ENCODE measurements around the gene CNIH2. TPM values are rescaled to one million over a fixed set of nuclear protein-coding genes. Genes with fewer than 3 reads are reported as not detected.

The CNIH2 gene
- total and polyA plus RNA-seq, 2 of the 13 experiments (the other 11 are each of a cell fraction or from before 2014, with no cell fraction given), result 0.60 to 0.69 TPM

- Histone ChIP-seq H3K9me3 (ENCODE audit: low read length) (no peaks in the 10 kb centered on the region), H3K4me2 (ENCODE audit: low read depth, low read length) (no peak overlapping the region), H4K20me1 (ENCODE audit: insufficient read depth, low read length) (peaks cover 8% of the 10 kb centered on the region), H3K79me2 (ENCODE audit: insufficient read depth, low read length) (peaks cover 24% of the 10 kb centered on the region), H3K27ac (ENCODE audit: extremely low read length, insufficient read depth, low read length) (no peak overlapping the region), H2AFZ (ENCODE audit: low read length) (no peak overlapping the region), H3K4me3 (replicated peaks in 1 of 3; ENCODE audit: insufficient read depth in 1 of 3, low read depth in 2 of 3, low read length in 3 of 3) (no peak overlapping the region), H3K4me1 (ENCODE audit: insufficient read depth, low read length) (peaks cover 13% of the 10 kb centered on the region), H3K36me3 (replicated peaks in 1 of 2; ENCODE audit: control insufficient read depth in 1 of 2, insufficient read depth in 2 of 2, low read length in 2 of 2) (peaks cover 25 to 38% of the 10 kb centered on the region in 2 experiments), H3K27me3 (ENCODE audit: control insufficient read depth in 1 of 2, insufficient read depth in 2 of 2, low read length in 2 of 2) (no peaks in the 10 kb centered on the region; a peak in 1 of 5 replicates), H3K9ac (ENCODE audit: insufficient read depth, low read depth, low read length) (no peak overlapping the region)
- in situ Hi-C loops (cut with HindIII; ENCODE audit: extremely low pct_ligation_motif_present, low pct_unique_long_range_greater_than_20kb), result no loop called here
- intact Hi-C loops (cut with micrococcal nuclease; ENCODE audit: unreplicated experiment), result no loop called here
- no TSS peak for BruUV-seq (replicated peaks)
- WGBS (ENCODE audit: low lambda C conversion rate), result 92% methylated on average over 6 of the region's 7 CpGs
- no peak for ATAC-seq
- DNase-seq (ENCODE audit: low spot score), result no peak
- POLR2A ChIA-PET, result interaction anchor here (1.7 kb wide), 1 partner anchor 17 kb away, joined by 3 read pairs; the partner anchor contains the start of gene YIF1A
- TF ChIP-seq REST (IDR thresholded peaks at IDR 0.05; ENCODE audit: borderline replicate concordance in 1 of 2, low read depth in 1 of 2, low read length in 2 of 2) (no peak), HBP1 (CRISPR knock-in tag; IDR thresholded peaks at IDR 0.05; ENCODE audit: low read depth) (no peak), HNRNPH1 (optimal IDR thresholded peaks at IDR 0.05; ENCODE audit: low read depth, low read length) (no peak), ZNF761 (CRISPR knock-in tag; conservative IDR thresholded peaks at IDR 0.05) (no peak), ZNF143 (CRISPR knock-in tag; IDR thresholded peaks at IDR 0.05) (no peak), ZNF530 (CRISPR knock-in tag; IDR thresholded peaks at IDR 0.05; ENCODE audit: low read depth) (no peak), MIXL1 (CRISPR knock-in tag; IDR thresholded peaks at IDR 0.05) (no peak), PITX1 (CRISPR knock-in tag; IDR thresholded peaks at IDR 0.05) (no peak), ZNF234 (CRISPR knock-in tag; conservative IDR thresholded peaks at IDR 0.05) (no peak)
- TF ChIP-seq, protein P1, sequence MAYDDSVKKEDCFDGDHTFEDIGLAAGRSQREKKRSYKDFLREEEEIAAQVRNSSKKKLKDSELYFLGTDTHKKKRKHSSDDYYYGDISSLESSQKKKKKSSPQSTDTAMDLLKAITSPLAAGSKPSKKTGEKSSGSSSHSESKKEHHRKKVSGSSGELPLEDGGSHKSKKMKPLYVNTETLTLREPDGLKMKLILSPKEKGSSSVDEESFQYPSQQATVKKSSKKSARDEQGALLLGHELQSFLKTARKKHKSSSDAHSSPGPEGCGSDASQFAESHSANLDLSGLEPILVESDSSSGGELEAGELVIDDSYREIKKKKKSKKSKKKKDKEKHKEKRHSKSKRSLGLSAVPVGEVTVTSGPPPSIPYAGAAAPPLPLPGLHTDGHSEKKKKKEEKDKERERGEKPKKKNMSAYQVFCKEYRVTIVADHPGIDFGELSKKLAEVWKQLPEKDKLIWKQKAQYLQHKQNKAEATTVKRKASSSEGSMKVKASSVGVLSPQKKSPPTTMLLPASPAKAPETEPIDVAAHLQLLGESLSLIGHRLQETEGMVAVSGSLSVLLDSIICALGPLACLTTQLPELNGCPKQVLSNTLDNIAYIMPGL (CRISPR knock-in tag; IDR thresholded peaks at IDR 0.05; ENCODE audit: borderline replicate concordance in 1 of 2, low read depth in 1 of 2), result no peak
- TF ChIP-seq, protein P2, sequence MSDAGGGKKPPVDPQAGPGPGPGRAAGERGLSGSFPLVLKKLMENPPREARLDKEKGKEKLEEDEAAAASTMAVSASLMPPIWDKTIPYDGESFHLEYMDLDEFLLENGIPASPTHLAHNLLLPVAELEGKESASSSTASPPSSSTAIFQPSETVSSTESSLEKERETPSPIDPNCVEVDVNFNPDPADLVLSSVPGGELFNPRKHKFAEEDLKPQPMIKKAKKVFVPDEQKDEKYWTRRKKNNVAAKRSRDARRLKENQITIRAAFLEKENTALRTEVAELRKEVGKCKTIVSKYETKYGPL (CRISPR knock-in tag; IDR thresholded peaks at IDR 0.05), result no peak
- CTCF ChIA-PET (ENCODE audit: low intra/inter-chr PET ratio, low total read pairs), result no interaction called here
- no peak for FAIRE-seq
Measured at GRCh38 chr11:66271816-66272215, 6.2 kb upstream of the CNIH2 start.

All from HepG2 (cell line).